Neural progenitor cell (in vitro differentiated cells): Measurements from ENCODE around the gene RAD51B.

Experiments used
- EZH2 ChIP-seq: fragments of 200-600 bp; sonication (generic); IDR thresholded peaks from 2 replicates; pipeline ENCODE4 v1.6.1; 2017; ENCODE audit warnings: antibody characterized with exemption, mild to moderate bottlenecking, moderate library complexity
- EZH2phosphoT487 ChIP-seq: fragments of 200-600 bp; sonication (generic); IDR thresholded peaks from 2 replicates; pipeline ENCODE4 v1.6.1; 2017; ENCODE audit warnings: antibody characterized with exemption
- TF ChIP-seq, protein P1 (sequence below): fragments of 200-600 bp; sonication (generic); IDR thresholded peaks from 2 replicates; pipeline ENCODE4 v1.5.1; 2017; ENCODE audit warnings: antibody characterized with exemption, mild to moderate bottlenecking

DNA sequence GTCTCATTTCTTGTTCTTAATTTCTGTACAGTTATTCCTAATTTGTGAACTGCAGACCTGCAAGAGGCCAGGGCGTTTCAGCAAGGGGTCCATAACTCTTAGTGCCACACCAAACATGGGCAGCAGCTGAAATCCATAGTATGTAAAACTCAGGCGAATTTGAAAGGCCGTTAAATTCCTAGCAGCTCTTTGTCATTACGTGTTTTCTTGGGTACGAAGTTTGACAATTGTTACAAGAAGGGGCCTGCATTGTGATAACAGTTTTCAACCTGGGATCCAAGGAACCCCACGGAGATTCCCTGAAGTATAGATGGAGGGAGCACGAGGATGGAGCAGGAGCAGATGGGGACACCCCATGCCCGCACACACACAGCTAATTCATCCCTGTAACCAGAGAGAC lies 685.3 kb downstream of the RAD51B start:
- TF ChIP-seq, protein P1, sequence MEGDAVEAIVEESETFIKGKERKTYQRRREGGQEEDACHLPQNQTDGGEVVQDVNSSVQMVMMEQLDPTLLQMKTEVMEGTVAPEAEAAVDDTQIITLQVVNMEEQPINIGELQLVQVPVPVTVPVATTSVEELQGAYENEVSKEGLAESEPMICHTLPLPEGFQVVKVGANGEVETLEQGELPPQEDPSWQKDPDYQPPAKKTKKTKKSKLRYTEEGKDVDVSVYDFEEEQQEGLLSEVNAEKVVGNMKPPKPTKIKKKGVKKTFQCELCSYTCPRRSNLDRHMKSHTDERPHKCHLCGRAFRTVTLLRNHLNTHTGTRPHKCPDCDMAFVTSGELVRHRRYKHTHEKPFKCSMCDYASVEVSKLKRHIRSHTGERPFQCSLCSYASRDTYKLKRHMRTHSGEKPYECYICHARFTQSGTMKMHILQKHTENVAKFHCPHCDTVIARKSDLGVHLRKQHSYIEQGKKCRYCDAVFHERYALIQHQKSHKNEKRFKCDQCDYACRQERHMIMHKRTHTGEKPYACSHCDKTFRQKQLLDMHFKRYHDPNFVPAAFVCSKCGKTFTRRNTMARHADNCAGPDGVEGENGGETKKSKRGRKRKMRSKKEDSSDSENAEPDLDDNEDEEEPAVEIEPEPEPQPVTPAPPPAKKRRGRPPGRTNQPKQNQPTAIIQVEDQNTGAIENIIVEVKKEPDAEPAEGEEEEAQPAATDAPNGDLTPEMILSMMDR: no peak
- TF ChIP-seq EZH2: no peak
- TF ChIP-seq EZH2phosphoT487: no peak
